ENCODE data around the gene NDUFB5. TPM values are rescaled to one million over a fixed set of nuclear protein-coding genes. Genes with fewer than 3 reads are reported as not detected.

NDUFB5 gene
- 74.5 and 86.8 TPM in 2 replicates for total RNA-seq

DNA sequence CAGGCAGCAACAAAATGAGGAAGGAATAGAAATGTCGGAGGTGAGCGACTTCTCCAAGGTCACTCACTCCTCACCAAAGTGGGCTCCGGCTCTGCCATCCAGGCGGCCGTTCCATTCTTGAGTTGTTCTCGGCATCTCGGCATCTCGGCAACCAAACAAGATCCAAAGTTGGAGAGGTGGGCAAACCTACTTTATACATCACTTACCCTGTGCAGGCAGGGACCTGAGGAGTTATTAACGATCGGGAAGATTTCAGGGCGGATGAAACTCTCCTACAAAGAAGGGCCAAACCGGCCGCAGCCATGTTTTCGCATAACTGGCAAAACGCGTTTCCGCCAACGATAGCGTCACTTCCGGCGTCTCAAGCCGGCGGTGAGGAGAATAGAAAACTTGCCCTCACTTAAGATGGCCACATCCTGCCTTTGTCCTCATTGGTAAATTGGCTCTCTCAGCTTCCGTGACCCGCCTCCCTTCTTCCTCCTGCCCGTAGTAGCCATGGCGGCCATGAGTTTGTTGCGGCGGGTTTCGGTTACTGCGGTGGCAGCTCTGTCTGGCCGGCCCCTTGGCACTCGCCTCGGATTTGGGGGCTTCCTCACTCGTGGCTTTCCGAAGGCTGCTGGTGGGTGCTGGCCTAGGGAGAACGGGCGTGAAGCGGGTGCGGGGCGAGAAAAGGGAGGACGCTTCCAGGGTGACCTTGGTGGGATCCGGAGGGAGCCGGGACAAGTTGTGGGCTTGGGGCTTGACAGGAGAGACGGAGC is at the start of gene NDUFB5, which contains the start of gene MRPL47:
NDUFB5 (plus strand) TSS at position 474 of the 758 bp plus-strand sequence; CDS start at position 496, 22 bp downstream.
MRPL47 (minus strand) TSS at position 318 of the 758 bp plus-strand sequence; CDS start at position 304, 14 bp downstream.

DNA sequence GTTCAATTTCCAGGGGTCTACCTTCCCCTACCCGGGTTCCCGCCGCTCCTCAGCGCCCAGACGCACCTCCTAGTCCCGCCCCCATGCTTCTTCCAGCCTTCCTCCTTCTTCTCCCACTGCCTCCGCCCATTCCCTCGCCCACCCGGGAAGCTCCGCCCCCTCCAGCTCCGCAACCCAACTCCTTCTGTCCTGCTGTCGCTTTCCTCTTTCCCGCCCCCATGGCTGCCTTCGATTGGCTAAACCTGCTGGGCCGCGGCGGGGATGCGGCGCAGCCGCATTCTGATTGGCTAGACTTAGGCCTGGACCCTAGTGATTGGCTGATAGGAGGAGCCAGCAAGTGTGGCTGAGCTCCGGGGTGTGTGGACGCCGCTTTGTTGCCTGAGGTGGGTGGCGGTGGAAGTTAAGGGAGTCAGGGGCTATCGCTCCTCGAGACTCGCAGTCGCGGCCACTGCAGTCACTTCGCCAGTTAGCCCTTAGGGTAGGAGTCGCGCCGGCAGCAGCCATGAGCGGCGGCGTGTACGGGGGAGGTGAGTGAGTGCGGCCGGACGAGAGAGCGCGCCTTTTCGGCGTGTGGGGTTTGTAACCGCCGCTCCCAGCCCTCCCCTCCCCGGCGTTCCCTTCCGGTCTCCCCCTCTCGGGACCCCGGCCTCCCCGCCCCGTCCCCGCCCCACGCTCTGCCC is 41.9 kb upstream of the NDUFB5 start, which contains the start of gene ACTL6A:
ACTL6A (plus strand) TSS at position 336 of the 680 bp plus-strand sequence; CDS start at position 503, 167 bp downstream.

DNA sequence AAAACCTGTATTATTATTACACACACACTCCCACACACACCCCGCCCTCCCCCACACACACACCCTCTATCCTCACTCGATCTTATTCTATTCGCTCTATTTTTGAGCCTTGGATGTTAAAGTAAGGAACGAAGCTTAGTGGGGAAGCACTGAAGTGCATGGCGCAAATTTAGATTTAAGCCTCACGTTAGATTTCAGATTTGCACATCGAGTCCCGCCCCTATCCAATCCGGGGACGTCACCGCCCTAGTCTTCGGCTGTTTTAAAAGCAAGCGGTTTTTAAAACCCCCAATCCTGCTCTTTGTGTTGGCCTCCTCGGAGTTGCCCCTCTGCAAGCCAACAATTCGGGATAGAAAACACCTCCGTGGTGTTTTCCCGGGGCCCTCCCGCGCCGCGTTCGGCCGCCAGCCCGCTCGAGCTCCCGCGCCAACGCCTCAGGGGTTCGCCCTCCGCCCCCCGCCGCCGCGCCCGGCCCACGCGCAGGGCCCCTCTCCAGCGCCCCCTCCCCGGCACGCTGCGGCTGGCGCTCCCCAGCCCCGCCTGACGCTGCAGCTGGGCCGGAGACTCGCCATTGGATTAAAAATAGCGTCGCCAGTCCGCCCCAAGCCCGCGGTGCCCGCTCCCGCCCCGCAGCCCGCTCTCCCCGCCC is 48.0 kb downstream of the NDUFB5 start, which contains the start of gene USP13:
USP13 (plus strand) TSS at position 594 of the 649 bp plus-strand sequence. CDS start 186 bp downstream, outside the sequence.

Small RNAs within 50 kb of the gene (small RNA-seq; reads per million reads assigned to genes)
- not detected for gene AC090425.1
- 0.14 reads per million for gene RF01210

Other genes starting within 250 kb of the NDUFB5 start
- 20.0 and 31.8 TPM in 2 replicates for gene GNB4, start 153.3 kb upstream of the NDUFB5 start, total RNA-seq
- gene ACTL6A, start 41.9 kb upstream of the NDUFB5 start, total RNA-seq: 31.0 and 101 TPM in 2 replicates
- 24.0 and 29.8 TPM in 2 replicates for gene MRPL47, start 156 bp upstream of the NDUFB5 start, total RNA-seq
- gene USP13, start 48.2 kb downstream of the NDUFB5 start, total RNA-seq: 4.0 and 7.5 TPM in 2 replicates

All from placental epithelial cell (primary cell).